ENCODE data around the gene DPYD.

DNA sequence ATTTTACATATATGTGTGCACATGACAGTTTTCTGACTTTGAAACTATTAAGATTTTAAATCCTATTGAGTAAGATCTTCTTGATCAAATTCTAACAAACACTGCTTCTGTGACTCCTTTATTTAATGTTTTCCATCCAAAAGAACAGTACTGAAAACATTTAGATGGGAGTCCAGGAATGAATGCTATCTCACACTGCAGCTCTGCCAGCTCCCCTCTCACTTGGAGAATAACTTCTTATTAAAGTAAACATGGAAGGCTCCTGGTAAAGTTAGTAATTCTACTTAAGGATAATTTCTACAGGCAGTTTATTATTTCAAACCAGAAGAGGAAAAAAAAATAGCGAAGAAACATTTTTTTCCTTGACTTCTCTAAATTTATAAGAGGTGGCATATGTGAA, 349.1 kb downstream of the DPYD start:
- TF ChIP-seq, protein P1, sequence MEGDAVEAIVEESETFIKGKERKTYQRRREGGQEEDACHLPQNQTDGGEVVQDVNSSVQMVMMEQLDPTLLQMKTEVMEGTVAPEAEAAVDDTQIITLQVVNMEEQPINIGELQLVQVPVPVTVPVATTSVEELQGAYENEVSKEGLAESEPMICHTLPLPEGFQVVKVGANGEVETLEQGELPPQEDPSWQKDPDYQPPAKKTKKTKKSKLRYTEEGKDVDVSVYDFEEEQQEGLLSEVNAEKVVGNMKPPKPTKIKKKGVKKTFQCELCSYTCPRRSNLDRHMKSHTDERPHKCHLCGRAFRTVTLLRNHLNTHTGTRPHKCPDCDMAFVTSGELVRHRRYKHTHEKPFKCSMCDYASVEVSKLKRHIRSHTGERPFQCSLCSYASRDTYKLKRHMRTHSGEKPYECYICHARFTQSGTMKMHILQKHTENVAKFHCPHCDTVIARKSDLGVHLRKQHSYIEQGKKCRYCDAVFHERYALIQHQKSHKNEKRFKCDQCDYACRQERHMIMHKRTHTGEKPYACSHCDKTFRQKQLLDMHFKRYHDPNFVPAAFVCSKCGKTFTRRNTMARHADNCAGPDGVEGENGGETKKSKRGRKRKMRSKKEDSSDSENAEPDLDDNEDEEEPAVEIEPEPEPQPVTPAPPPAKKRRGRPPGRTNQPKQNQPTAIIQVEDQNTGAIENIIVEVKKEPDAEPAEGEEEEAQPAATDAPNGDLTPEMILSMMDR (IDR thresholded peaks at IDR 0.05) = no peak
- TF ChIP-seq POLR2A (IDR thresholded peaks at IDR 0.05) = no peak
